ENCODE data around the gene ARID5A.
"Not testable (repeated sequence)": the region's sequence is repeated elsewhere in the genome, so short reads cannot be mapped to it uniquely, and the experiment has no call there.

ARID5A gene

DNA sequence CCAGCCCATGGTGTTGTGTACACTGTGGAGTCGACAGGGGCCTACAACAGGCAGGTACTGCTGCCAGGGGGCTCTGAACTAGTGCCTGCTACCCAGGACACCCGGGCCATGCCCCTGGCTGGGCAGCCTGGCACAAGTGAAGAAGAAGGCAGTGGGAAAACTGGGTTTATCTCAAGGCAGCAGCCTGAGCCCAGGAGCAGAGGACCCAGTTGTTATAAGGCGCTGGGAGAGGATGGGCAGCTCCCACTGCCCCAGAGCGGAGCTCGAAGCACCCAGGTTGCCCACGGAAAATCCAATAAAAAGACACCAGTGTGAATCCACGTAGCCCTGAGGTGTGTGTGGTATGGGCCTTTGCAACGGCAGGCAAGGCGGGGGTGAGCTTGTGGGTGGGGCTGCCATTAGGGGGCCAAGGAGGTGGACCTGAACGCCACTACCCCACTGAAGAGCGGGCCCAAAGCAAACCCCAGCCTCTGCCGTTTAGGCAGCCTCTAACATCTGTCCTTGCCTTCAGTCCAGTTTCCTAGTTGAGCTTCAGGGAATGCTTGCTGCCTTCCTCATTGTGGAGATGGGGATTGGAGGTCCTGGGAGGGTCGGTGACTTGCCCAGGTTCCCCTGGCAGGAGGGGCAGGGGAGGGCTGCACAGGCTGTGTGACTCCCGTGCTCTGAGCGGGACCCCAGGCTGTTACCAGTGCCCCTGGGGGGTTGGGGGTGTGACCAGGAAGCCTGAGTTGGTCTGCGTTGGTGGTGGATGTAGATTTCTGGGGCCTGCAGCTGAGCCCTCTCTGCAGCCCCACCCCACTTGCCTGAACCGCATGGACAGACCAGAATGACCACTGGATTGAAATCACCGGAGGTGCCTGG, 16.0 kb downstream of the ARID5A start:
- no peak for DNase-seq (ENCODE audit: low read depth)
- H3K4me3 ChIP-seq (ENCODE audit: low read depth, low read length): no peak overlapping the region
- TF ChIP-seq, protein P1, sequence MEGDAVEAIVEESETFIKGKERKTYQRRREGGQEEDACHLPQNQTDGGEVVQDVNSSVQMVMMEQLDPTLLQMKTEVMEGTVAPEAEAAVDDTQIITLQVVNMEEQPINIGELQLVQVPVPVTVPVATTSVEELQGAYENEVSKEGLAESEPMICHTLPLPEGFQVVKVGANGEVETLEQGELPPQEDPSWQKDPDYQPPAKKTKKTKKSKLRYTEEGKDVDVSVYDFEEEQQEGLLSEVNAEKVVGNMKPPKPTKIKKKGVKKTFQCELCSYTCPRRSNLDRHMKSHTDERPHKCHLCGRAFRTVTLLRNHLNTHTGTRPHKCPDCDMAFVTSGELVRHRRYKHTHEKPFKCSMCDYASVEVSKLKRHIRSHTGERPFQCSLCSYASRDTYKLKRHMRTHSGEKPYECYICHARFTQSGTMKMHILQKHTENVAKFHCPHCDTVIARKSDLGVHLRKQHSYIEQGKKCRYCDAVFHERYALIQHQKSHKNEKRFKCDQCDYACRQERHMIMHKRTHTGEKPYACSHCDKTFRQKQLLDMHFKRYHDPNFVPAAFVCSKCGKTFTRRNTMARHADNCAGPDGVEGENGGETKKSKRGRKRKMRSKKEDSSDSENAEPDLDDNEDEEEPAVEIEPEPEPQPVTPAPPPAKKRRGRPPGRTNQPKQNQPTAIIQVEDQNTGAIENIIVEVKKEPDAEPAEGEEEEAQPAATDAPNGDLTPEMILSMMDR (IDR thresholded peaks at IDR 0.05; ENCODE audit: control insufficient read depth, extremely low read depth, insufficient read depth): no peak

DNA sequence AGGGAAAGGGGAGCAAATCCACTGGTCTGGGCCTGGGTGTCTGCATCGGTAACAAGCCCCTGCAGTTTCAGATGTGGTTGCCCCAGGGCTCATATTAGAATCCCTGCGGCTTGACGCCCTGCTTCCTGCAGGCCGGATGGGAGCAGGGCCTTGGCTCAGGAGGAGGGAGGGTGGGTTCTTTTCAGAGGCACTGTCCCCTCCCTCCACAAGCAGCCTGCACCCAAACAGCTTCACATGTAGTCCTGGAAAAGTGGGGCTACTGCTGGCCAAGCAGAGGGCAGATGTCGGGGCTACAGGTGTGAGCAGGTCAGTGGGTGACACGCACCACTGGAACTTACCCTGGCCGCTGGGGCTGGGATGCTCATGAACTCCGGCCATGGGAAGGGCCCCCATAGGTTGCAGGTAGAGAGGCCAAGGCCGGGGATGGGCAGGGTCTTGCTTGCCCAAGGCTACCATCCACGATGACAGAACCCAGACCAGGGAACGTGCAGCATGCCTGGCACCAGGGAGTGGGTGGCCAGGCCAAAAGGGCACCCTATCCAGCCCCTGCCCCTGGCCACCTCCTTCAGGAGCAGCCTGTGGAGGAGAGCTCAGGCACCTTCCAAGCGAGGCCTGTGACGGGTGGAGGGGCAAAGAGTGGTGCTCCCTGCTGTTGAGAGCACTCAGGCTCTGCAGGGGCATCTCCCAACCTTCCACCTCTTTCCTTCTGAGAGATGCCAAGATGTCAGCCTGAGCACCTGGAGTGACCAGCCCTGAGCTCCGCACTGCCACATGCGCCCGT, 16.8 kb downstream of the ARID5A start:
- H3K4me3 ChIP-seq (ENCODE audit: low read depth, low read length): no peak overlapping the region
- DNase-seq (ENCODE audit: low read depth): no peak
- TF ChIP-seq, protein P1 (IDR thresholded peaks at IDR 0.05; ENCODE audit: control insufficient read depth, extremely low read depth, insufficient read depth): no peak

DNA sequence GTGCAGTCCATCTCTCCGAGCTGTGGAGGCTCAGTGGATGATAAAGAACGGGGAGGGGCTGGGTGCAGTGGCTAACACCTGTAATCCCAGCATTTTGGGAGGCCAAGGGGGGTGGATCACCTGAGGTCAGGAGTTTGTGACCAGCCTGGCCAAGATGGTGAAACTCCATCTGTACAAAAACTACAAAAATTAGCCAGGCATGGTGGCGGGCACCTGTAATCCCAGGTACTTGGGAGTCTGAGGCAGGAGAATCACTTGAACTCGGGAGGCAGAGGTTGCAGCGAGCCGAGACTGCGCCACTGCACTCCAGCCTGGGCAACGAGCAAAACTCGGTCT, 17.4 kb downstream of the ARID5A start:
- not testable (repeated sequence) for DNase-seq (ENCODE audit: low read depth); H3K4me3 ChIP-seq (ENCODE audit: low read depth, low read length)

DNA sequence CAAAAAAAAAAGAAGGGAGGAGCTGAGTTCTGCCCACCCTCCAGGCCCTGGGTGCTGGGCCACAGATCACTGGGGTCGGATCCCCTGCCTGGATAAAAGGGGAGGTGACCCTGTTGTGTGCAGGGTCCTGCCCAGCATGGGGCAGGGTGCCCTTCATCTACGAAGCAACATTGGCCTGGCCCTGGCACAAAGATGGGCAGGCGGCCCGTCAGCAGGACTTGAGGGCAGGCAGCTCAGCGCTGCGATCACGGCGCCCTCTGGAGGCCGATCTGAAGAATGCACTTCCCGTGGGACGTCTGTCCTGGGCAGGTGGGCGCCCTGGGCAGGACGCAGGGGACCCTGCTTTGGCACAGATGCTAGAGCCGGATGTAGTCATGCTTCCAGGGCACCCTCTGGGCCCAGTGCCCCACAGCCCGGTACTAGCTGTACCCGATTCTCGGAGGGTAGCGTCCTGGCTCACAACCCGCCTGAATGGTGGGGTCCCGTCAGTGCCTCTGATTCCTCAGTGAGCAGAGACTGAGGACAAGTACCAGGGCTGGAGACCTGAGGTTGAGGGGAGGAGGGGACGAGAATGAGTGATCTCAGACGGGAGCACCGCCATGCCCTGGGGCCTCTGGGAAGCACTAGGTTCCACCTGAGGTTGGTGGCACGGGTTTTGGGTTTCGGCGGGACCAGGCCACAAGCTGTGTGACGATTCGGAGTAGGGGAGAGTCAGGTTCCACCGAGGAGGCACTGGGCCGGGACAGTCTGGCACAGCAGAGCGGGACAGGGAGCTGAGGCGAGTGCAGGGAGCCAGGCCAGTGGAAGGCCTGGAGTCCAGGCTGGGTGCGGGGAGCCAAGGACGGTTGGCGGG, 18.0 kb downstream of the ARID5A start:
- DNase-seq (ENCODE audit: low read depth): no peak
- H3K4me3 ChIP-seq (ENCODE audit: low read depth, low read length): no peak overlapping the region
- TF ChIP-seq, protein P1 (IDR thresholded peaks at IDR 0.05; ENCODE audit: control insufficient read depth, extremely low read depth, insufficient read depth): peak; percentile 89

DNA sequence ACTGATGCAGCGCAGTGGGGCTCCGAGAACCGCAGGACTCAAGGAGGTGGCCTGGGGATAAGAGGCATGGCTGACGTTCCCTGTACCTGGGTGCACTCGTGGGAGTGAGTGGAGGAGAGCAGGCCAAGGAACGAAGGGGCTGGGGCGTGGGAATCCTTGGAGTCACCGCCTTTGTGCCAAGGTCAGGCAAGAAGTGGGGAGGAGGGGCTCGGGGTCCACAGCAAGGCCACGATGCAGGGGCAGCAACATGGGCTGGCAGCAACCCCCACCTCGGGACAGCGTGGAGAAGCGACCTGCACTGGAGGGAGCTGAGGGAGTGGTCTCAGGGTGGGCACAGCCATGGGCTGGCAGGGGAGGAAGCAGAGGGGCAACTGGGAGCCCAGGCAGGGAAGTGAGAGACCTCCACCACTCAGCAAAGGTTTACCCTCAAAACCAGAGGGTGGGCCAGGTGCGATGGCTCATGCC, 18.6 kb downstream of the ARID5A start:
- DNase-seq (ENCODE audit: low read depth): no peak
- H3K4me3 ChIP-seq (ENCODE audit: low read depth, low read length): no peak overlapping the region
- TF ChIP-seq, protein P1 (IDR thresholded peaks at IDR 0.05; ENCODE audit: control insufficient read depth, extremely low read depth, insufficient read depth): no peak

DNA sequence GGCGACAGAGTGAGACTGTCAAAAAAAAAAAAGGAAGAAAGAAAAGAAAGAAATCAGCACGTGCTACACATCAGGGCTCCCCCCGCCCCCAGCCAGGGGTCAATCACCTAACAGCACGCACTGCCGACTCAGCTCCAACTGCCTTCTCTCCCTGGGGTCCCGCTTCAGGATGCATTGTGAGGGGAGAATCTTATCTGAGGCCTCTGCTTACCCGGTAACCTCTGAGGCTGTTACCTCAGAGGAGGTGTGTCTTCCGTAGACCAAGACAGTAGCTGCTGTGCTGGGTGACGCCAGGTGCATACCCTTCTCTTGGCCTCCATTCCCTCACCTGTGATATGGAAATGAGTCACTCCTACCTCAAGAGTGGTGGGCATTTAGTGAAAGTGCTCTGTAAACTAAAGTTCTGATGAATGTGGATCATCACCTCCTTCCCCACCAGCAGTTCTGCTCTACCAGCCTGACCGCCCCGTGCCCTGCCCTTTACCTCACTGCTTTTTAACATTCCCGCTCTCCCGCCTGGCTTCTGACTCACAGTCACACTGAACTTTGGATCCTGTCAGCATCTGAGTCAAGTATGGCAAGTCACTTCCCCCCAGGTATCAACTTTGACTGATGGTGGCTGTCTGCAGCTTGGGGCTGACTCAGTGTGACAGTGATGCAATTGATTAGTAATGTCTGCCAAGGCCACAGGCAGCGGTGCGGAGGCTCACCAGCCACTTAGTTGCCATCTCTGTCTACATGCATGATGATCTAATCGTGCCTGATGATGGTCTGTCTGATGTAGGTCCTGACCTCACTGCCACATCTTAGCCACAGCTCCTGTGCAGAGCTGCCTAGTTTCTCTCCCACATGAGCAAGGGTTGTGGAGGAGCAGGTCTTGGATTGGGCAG, 20.1 kb downstream of the ARID5A start:
- no peak for DNase-seq (ENCODE audit: low read depth)
- TF ChIP-seq, protein P1 (IDR thresholded peaks at IDR 0.05; ENCODE audit: control insufficient read depth, extremely low read depth, insufficient read depth): no peak
- no peak overlapping the region for H3K4me3 ChIP-seq (ENCODE audit: low read depth, low read length)

DNA sequence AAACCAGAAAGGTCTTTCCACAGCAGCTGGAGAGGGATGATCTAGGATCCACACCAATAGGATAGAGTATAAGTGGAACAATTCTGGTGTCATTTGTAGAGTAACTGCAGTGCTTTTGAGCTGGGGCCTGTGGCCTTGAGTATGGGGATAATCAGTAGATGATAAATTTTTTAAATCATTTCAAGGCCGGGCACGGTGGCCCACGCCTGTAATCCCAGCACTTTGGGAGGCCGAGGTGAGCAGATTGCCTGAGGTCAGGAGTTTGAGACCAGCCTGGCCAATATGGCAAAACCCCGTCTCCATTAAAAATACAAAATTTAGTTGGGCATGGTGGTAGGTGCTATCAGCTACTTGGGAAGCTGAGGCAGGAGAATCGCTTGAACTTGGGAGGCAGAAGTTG, 20.9 kb downstream of the ARID5A start:
- not testable (repeated sequence) for H3K4me3 ChIP-seq (ENCODE audit: low read depth, low read length); DNase-seq (ENCODE audit: low read depth)
